OCI-LY3 (cell line): ENCODE measurements around the gene THOC6.

Source experiments
- H2AFZ ChIP-seq: fragments of 200-600, 300-600 bp; shearing (Covaris generic); 2 replicates; pipeline ENCODE4 v1.6.0; 2014; ENCODE audit warnings: antibody characterized with exemption, low read depth, low read length
- H3K27ac ChIP-seq: fragments of 200-600, 300-600 bp; sonication (generic); 2 replicates; pipeline ENCODE4 v1.5.1; 2014; ENCODE audit warnings: mild to moderate bottlenecking, low read length, moderate library complexity, mixed read lengths
- H3K27me3 ChIP-seq: fragments of 200-600, 300-600 bp; sonication (generic); 2 replicates; pipeline ENCODE4 v1.6.1; 2014; ENCODE audit warnings: low read depth, low read length, mixed read lengths
- H3K36me3 ChIP-seq: fragments of 200-600, 300-600 bp; sonication (generic); replicated peaks from 2 replicates; pipeline ENCODE3; 2014; ENCODE audit warnings: low read depth, low read length, mixed read lengths
- H3K4me1 ChIP-seq: fragments of 300-600, 200-600 bp; sonication (generic); 2 replicates; pipeline ENCODE4 v1.6.1; 2014; ENCODE audit warnings: low read length, mixed read lengths
- H3K4me2 ChIP-seq: fragments of 200-600, 300-600 bp; sonication (generic); 2 replicates; pipeline ENCODE4 v1.6.1; 2014; ENCODE audit warnings: low read length, mixed read lengths
- H3K4me3 ChIP-seq: fragments of 300-600, 200-600 bp; sonication (generic); 2 replicates; pipeline ENCODE4 v1.5.1; 2014; ENCODE audit warnings: antibody characterized with exemption, mild to moderate bottlenecking, low read length, moderate library complexity
- H3K79me2 ChIP-seq: fragments of 300-600, 200-600 bp; shearing (Covaris generic); 2 replicates; pipeline ENCODE4 v1.6.1; 2014; ENCODE audit warnings: mild to moderate bottlenecking, low read length, mixed read lengths
- H3K9ac ChIP-seq: fragments of 300-600, 200-600 bp; shearing (Covaris generic); 2 replicates; pipeline ENCODE4 v1.6.0; 2014; ENCODE audit warnings: mild to moderate bottlenecking, low read length, moderate library complexity
- H3K9me3 ChIP-seq: fragments of 200-600, 300-600 bp; shearing (Covaris generic); 2 replicates; pipeline ENCODE4 v1.6.1; 2014; ENCODE audit warnings: low read length, mixed read lengths; ENCODE audit not compliant: insufficient read depth
- H4K20me1 ChIP-seq: fragments of 200-600, 300-600 bp; sonication (generic); 2 replicates; pipeline ENCODE4 v1.6.1; 2016; ENCODE audit warnings: low read length, mixed read lengths; ENCODE audit not compliant: insufficient read depth
- EZH2phosphoT487 ChIP-seq: fragments of 200-600 bp; shearing (Covaris generic); IDR thresholded peaks from 2 replicates; pipeline ENCODE4 v1.6.1; 2018; ENCODE audit warnings: antibody characterized with exemption, mixed run types, low read depth
- TF ChIP-seq, protein P1 (sequence below): fragments of 200-600, 300-600 bp; sonication (generic); IDR thresholded peaks from 2 replicates; pipeline ENCODE4 v1.5.1; 2014; ENCODE audit warnings: antibody characterized with exemption, low read length, low read depth

THOC6 gene

DNA sequence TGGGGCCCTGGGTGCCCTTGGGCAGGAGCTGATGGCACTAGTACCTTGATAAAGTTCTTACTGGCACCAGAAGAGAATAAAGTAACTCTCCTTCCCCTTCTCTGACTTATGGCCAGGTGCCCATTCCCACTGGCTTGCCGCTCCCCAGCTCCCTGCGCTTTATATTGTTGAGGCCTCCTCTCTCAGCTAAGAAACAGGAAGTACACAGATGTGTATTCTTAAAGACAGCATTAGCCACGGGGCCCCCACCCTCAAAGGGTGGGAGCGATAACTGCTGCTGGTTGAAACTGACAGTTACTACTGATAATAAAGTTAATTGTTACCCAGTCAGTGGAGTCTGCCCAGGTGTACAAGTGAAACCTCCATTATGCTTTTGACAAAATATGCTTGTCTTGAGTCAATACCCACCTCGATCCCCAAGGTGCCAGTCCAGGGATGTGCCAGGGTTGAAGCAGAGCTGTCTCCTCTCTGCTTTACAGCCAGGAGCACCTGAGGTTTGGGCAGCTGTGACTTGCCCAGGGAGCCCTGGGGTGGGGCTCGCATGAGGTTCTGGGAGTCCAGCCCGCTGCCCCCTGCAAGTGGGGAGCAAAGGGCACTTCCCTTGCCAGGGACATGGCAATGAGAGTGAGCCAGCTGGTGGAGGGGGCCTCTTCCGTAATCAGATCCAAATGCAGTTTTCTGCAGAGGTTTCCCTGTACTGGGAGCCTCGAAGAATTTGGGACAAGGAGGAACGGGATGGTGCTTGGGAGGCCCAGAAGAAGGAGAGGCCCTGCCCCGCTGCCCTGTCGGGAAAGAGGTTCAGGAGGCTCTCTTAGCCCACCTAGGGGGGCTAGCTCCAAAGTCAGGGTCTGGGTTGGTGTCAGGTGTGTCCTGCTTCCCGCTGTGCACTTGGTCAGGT, 16.5 kb upstream of the THOC6 start:
- no peaks in the 10 kb centered on the region for H3K79me2 ChIP-seq
- no peaks in the 10 kb centered on the region for H3K36me3 ChIP-seq
- H3K27me3 ChIP-seq: peaks cover 39% of the 10 kb centered on the region
- H3K27ac ChIP-seq: no peak overlapping the region
- H2AFZ ChIP-seq: no peak overlapping the region
- H3K4me1 ChIP-seq: 0 out of 2 replicates have a peak, but pooled peaks cover 3% of the 10 kb centered on the region
- H3K4me3 ChIP-seq: no peak overlapping the region
- no peak overlapping the region for H3K9ac ChIP-seq
- H3K9me3 ChIP-seq: no peaks in the 10 kb centered on the region
- no peak overlapping the region for H3K4me2 ChIP-seq
- no peak for TF ChIP-seq EZH2phosphoT487
- TF ChIP-seq, protein P1, sequence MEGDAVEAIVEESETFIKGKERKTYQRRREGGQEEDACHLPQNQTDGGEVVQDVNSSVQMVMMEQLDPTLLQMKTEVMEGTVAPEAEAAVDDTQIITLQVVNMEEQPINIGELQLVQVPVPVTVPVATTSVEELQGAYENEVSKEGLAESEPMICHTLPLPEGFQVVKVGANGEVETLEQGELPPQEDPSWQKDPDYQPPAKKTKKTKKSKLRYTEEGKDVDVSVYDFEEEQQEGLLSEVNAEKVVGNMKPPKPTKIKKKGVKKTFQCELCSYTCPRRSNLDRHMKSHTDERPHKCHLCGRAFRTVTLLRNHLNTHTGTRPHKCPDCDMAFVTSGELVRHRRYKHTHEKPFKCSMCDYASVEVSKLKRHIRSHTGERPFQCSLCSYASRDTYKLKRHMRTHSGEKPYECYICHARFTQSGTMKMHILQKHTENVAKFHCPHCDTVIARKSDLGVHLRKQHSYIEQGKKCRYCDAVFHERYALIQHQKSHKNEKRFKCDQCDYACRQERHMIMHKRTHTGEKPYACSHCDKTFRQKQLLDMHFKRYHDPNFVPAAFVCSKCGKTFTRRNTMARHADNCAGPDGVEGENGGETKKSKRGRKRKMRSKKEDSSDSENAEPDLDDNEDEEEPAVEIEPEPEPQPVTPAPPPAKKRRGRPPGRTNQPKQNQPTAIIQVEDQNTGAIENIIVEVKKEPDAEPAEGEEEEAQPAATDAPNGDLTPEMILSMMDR: no peak
- no peaks in the 10 kb centered on the region for H4K20me1 ChIP-seq

DNA sequence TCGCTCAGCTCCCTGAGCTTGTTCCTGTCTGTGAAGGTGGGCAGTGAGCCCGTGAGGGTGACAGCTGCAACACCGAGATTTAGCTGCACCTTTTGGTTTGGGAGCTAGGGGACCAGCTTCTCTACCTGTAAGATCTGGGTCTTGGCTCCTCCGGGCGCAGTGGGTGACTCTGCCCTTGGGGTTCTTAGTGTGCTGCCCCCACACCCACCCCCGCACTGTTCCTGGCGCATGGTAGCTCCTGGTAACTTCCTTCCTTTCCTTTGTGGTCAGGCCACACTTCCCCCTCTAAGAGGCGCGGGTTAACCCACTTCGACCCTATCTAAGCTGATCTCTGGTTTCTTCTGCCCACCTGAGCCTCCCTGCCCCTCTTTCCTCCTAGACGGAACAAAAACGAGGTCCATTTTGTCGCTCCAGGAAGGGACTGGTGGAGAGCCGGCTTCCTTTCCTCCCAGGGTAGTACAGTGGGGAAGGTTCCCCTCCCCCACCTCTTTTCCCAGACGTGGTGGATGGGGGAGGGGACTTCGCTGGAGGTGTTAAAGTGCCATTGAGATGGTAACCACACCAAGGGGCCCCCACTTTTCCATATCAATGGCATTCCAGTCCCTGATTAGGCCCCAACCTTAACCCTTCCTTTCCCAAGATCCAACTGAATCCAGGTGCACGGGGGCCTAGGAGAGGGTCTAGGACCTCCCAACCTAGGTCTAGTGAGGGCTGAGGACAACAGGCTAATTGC, 15.7 kb upstream of the THOC6 start:
- Histone ChIP-seq H3K4me2 (no peak overlapping the region), H3K79me2 (no peaks in the 10 kb centered on the region), H3K27me3 (peaks cover 39% of the 10 kb centered on the region), H3K9me3 (no peaks in the 10 kb centered on the region), H3K27ac (no peak overlapping the region), H2AFZ (no peak overlapping the region), H3K4me1 (0 out of 2 replicates have a peak, but pooled peaks cover 3% of the 10 kb centered on the region), H4K20me1 (no peaks in the 10 kb centered on the region), H3K36me3 (no peaks in the 10 kb centered on the region), H3K9ac (no peak overlapping the region), H3K4me3 (no peak overlapping the region)
- TF ChIP-seq, protein P1: no peak
- no peak for TF ChIP-seq EZH2phosphoT487

DNA sequence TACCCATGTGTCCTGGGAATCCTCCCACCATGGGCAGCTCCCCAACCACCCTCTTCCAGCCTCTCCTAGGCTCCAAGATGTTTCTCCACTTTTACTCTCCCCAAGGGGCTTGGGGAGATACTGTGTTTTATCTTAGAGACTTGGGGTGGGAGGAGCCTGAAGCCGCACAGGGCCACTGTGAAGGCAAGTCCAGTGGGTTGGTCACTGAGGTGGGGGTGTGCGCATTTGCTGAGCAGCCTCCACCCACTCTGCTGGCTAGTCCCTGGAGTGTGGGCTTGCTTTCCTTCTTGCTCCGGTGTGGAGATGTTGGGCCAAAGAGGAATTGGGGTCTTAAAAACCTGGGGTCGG, 15.2 kb upstream of the THOC6 start:
- H3K36me3 ChIP-seq: no peaks in the 10 kb centered on the region
- peaks cover 39% of the 10 kb centered on the region for H3K27me3 ChIP-seq
- no peak overlapping the region for H3K4me2 ChIP-seq
- H3K4me3 ChIP-seq: no peak overlapping the region
- no peak overlapping the region for H3K9ac ChIP-seq
- H3K9me3 ChIP-seq: no peaks in the 10 kb centered on the region
- no peaks in the 10 kb centered on the region for H4K20me1 ChIP-seq
- H3K79me2 ChIP-seq: no peaks in the 10 kb centered on the region
- H3K27ac ChIP-seq: no peak overlapping the region
- TF ChIP-seq EZH2phosphoT487: no peak
- TF ChIP-seq, protein P1: no peak
- H3K4me1 ChIP-seq: 0 out of 2 replicates have a peak, but pooled peaks cover 3% of the 10 kb centered on the region
- no peak overlapping the region for H2AFZ ChIP-seq

DNA sequence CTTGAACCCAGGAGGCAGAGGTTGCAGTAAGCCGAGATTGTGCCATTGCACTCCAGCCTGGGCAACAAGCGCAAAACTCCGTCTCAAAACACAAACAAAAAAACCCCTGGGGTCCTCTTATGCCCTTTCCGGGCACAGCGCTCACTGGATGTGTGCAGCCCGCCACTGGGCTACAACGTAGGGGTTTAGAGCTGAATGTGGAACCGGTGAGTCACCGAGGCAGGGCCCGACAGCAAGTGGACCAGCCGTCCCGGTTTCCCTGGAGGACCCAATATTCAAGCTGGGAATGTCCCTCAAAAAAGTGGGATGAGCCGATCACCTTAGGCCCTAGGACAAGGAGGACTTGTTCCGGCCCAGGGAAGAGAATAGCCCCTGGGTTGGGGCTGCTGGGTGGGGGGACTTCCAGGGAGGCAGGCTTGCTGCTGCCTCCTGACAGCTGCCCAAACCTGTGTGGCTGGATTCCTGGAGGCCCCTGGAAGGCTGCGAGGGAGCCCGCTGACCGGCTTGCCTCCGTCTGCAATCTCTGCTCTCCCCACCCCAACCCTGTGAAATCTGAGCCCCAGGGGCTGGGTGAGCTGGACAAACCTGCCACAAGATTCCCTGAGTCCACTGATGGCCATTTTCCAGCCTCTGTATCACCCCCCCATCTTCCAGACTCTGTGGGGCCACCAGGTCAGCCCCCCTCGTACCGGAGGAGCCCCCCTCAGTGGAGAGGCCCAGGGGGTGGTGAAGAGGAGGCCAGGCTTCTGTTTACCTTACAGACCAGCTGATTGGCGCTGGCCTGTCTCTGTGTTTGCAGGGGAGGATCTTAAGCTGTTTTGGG, 14.1 kb upstream of the THOC6 start:
- 0 out of 2 replicates have a peak, but pooled peaks cover 3% of the 10 kb centered on the region for H3K4me1 ChIP-seq
- no peak overlapping the region for H3K9ac ChIP-seq

More for the DNA sequence above, 14.1 kb upstream of the THOC6 start:
- Histone ChIP-seq H3K36me3 (no peaks in the 10 kb centered on the region), H3K27ac (no peak overlapping the region), H3K4me2 (no peak overlapping the region), H3K27me3 (peaks cover 39% of the 10 kb centered on the region), H3K9me3 (no peaks in the 10 kb centered on the region), H3K4me3 (no peak overlapping the region), H4K20me1 (no peaks in the 10 kb centered on the region), H3K79me2 (no peaks in the 10 kb centered on the region), H2AFZ (no peak overlapping the region)
- TF ChIP-seq, protein P1: no peak
- TF ChIP-seq EZH2phosphoT487: no peak
